ENCODE results near the gene GFER.
"Not testable (repeated sequence)": the region's sequence is repeated elsewhere in the genome, so short reads cannot be mapped to it uniquely, and the experiment has no call there.

Gene GFER

GRCh38 chr16:1983544-1984346, at the start of gene GFER:
Gene GFER (plus strand): TSS chr16:1984193. CDS start chr16:1984219, 26 bp downstream.
- peak; percentile 60 for DNase-seq (ENCODE audit: low read depth)

- DNase-seq (ENCODE audit: low read depth), result no peak
Observed at GRCh38 chr16:1936945-1937479, 47.0 kb upstream of the GFER start.

GRCh38 chr16:1938316-1938715, 45.7 kb upstream of the GFER start:
- DNase-seq (ENCODE audit: low read depth), result no peak

- no peak for DNase-seq (ENCODE audit: low read depth)
Observed at GRCh38 chr16:1938910-1939309, 45.1 kb upstream of the GFER start.

GRCh38 chr16:1939833-1940232, 44.2 kb upstream of the GFER start:
- DNase-seq (ENCODE audit: low read depth), result not testable (repeated sequence)

GRCh38 chr16:1940273-1941161, 43.5 kb upstream of the GFER start:
- DNase-seq (ENCODE audit: low read depth), result no peak

GRCh38 chr16:1941162-1942046, 42.6 kb upstream of the GFER start:
- DNase-seq (ENCODE audit: low read depth), result no peak

- no peak for DNase-seq (ENCODE audit: low read depth)
Observed at GRCh38 chr16:1942047-1942809, 41.8 kb upstream of the GFER start.

GRCh38 chr16:1942810-1943726, 40.9 kb upstream of the GFER start, which contains the start of gene MSRB1:
Gene MSRB1 (minus strand): TSS chr16:1943199. CDS start chr16:1943156, 43 bp downstream.
- peak; percentile 98 for DNase-seq (ENCODE audit: low read depth)

- DNase-seq (ENCODE audit: low read depth), result no peak
Observed at GRCh38 chr16:1944612-1945199, 39.3 kb upstream of the GFER start.

GRCh38 chr16:1945559-1946391, 38.2 kb upstream of the GFER start:
- no peak for DNase-seq (ENCODE audit: low read depth)

GRCh38 chr16:1946495-1947368, 37.3 kb upstream of the GFER start:
- no peak for DNase-seq (ENCODE audit: low read depth)

- DNase-seq (ENCODE audit: low read depth), result no peak
Observed at GRCh38 chr16:1947369-1947670, 36.7 kb upstream of the GFER start.

GRCh38 chr16:1949507-1949906, 34.5 kb upstream of the GFER start:
- DNase-seq (ENCODE audit: low read depth), result no peak

- DNase-seq (ENCODE audit: low read depth), result no peak
Observed at GRCh38 chr16:1950047-1950446, 33.9 kb upstream of the GFER start.

- DNase-seq (ENCODE audit: low read depth), result no peak
Observed at GRCh38 chr16:1950559-1950958, 33.4 kb upstream of the GFER start.

- DNase-seq (ENCODE audit: low read depth), result no peak
Observed at GRCh38 chr16:1953734-1954133, 30.3 kb upstream of the GFER start.
